Caco-2 (cell line): ENCODE measurements around the gene DCTN3. TPM values are rescaled to one million over a fixed set of nuclear protein-coding genes. Genes with fewer than 3 reads are reported as not detected.

Experiments
- BruUV-seq: library from RNA; stranded (reverse); fragments of 400-500 nt; replicated peaks from 2 replicates; lab custom pipeline; 2021; lab: Mats Ljungman, UMichigan
- CTCF ChIA-PET: fragments of 300-600 bp; sonication (Branson Sonifier 250); formaldehyde crosslinking; loops from one replicate; lab custom pipeline; 2022; ENCODE audit warnings: antibody characterized with exemption; lab: Charles Lee
- POLR2A ChIA-PET: fragments of 300-600 bp; sonication (Branson Sonifier 250); formaldehyde crosslinking; loops from one replicate; lab custom pipeline; 2022; ENCODE audit warnings: antibody characterized with exemption; lab: Charles Lee
- DNase-seq, 2 experiments: peaks; one replicate each; pipeline versions ENCODE4 v3.0.0 to v3.0.0-alpha.2; 2020 to 2022
- H3K27me3 ChIP-seq: replicated peaks from 2 replicates; pipeline ENCODE4 v1.6.0; 2011; ENCODE audit warnings: low read length; ENCODE audit not compliant: control insufficient read depth, insufficient read depth
- H3K36me3 ChIP-seq: 2 replicates; pipeline ENCODE4 v1.5.1; 2011; ENCODE audit warnings: low read length; ENCODE audit not compliant: control insufficient read depth, insufficient read depth
- H3K4me1 ChIP-seq: fragments of 250-450 bp; sonication (Bioruptor Pico); 2 replicates; pipeline ENCODE4 v1.5.1; 2020; ENCODE audit warnings: mild to moderate bottlenecking
- H3K4me3 ChIP-seq: 2 replicates; pipeline ENCODE4 v1.5.1; 2011; ENCODE audit warnings: low read depth, mild to moderate bottlenecking, control low read depth, low read length
- H3K9me3 ChIP-seq: fragments of 250-450 bp; sonication (Bioruptor Pico); 2 replicates; pipeline ENCODE4 v1.5.1; 2020; ENCODE audit warnings: mild to moderate bottlenecking, moderate library complexity
- H3K27ac Mint-ChIP-seq: one replicate; pipeline ENCODE4 v1.8.0; 2022; ENCODE audit warnings: mixed read lengths; ENCODE audit not compliant: unreplicated experiment
- H3K27me3 Mint-ChIP-seq: one replicate; pipeline ENCODE4 v1.8.0; 2022; ENCODE audit warnings: mixed read lengths; ENCODE audit not compliant: insufficient read depth, unreplicated experiment
- H3K36me3 Mint-ChIP-seq: one replicate; pipeline ENCODE4 v1.8.0; 2022; ENCODE audit warnings: mild to moderate bottlenecking, mixed read lengths; ENCODE audit not compliant: insufficient read depth, unreplicated experiment
- H3K4me1 Mint-ChIP-seq: one replicate; pipeline ENCODE4 v1.8.0; 2022; ENCODE audit warnings: low read depth, mixed read lengths; ENCODE audit not compliant: unreplicated experiment
- H3K4me3 Mint-ChIP-seq: one replicate; pipeline ENCODE4 v1.8.0; 2022; ENCODE audit warnings: mild to moderate bottlenecking, moderate library complexity, mixed read lengths; ENCODE audit not compliant: unreplicated experiment
- H3K9me3 Mint-ChIP-seq: one replicate; pipeline ENCODE4 v1.8.0; 2022; ENCODE audit warnings: mixed read lengths; ENCODE audit not compliant: unreplicated experiment
- intact Hi-C: fragments of 100-400 bp; cut with micrococcal nuclease; formaldehyde crosslinking; loops from one replicate; pipeline ENCODE4 v1.10.0; 2022; ENCODE audit not compliant: unreplicated experiment
- total RNA-seq: library from RNA; stranded (reverse); gene quantifications from 2 replicates; pipeline ENCODE4 v1.2.3, GENCODE V29; 2022
- TF ChIP-seq, protein P1 (sequence below), 2 experiments: fragments of 200-600 bp in 1 of 2; IDR thresholded peaks; 1 replicate in 1 of 2; 2 replicates in 1 of 2; pipeline versions ENCODE4 v1.5.1 to v1.8.0; 2011 to 2022; ENCODE audit warnings: antibody characterized with exemption in 1 of 2, control low read depth in 1 of 2, inconsistent platforms in 1 of 2, low read depth in 1 of 2, low read length in 1 of 2, mild to moderate bottlenecking in 1 of 2, moderate library complexity in 1 of 2; ENCODE audit not compliant: insufficient read depth in 1 of 2, severe bottlenecking in 1 of 2, unreplicated experiment in 1 of 2

DCTN3 gene
- total RNA-seq, 1 experiment from 2014 or later = 70.0 TPM

GRCh38 chr9:34638138-34638445 lies 17.8 kb upstream of the DCTN3 start:
- Mint-ChIP-seq H3K9me3 (no peaks in the 10 kb centered on the region), H3K27ac (peak overlapping the region; percentile 64), H3K4me1 (peaks cover 7% of the 10 kb centered on the region), H3K4me3 (peak overlapping the region; percentile 83), H3K27me3 (no peaks in the 10 kb centered on the region), H3K36me3 (peaks cover 10% of the 10 kb centered on the region)
- peak overlapping the region; percentile 99 for H3K4me3 ChIP-seq
- TF ChIP-seq, protein P1, sequence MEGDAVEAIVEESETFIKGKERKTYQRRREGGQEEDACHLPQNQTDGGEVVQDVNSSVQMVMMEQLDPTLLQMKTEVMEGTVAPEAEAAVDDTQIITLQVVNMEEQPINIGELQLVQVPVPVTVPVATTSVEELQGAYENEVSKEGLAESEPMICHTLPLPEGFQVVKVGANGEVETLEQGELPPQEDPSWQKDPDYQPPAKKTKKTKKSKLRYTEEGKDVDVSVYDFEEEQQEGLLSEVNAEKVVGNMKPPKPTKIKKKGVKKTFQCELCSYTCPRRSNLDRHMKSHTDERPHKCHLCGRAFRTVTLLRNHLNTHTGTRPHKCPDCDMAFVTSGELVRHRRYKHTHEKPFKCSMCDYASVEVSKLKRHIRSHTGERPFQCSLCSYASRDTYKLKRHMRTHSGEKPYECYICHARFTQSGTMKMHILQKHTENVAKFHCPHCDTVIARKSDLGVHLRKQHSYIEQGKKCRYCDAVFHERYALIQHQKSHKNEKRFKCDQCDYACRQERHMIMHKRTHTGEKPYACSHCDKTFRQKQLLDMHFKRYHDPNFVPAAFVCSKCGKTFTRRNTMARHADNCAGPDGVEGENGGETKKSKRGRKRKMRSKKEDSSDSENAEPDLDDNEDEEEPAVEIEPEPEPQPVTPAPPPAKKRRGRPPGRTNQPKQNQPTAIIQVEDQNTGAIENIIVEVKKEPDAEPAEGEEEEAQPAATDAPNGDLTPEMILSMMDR (IDR thresholded peaks at IDR 0.05; ENCODE audit: insufficient read depth in 1 of 2, low read depth in 1 of 2, low read length in 1 of 2, severe bottlenecking in 1 of 2, unreplicated experiment in 1 of 2) = no peak
- POLR2A ChIA-PET = interaction anchor here (0.5 to 1.3 kb wide), 3 partner anchors 8 to 431 kb away, joined by 4 to 11 read pairs (median 7); partner anchors contain the start of genes GALT and IL11RA
- peaks cover under 1% of the 10 kb centered on the region; the same call in 1 of the 2 replicates for H3K4me1 ChIP-seq
- CTCF ChIA-PET = interaction anchor here (0.8 to 3.0 kb wide), 7 partner anchors 8 to 478 kb away, joined by 3 to 25 read pairs (median 4); partner anchors contain the start of genes ARID3C, ATOSB, GALT and IL11RA
- no peaks in the 10 kb centered on the region for H3K9me3 ChIP-seq
- H3K36me3 ChIP-seq = peaks cover 1% of the 10 kb centered on the region; the same call in 1 of the 2 replicates
- H3K27me3 ChIP-seq = no peaks in the 10 kb centered on the region
- TSS peak; percentile 76 for BruUV-seq
- no peak for DNase-seq
- intact Hi-C loops = no loop called here

DNA sequence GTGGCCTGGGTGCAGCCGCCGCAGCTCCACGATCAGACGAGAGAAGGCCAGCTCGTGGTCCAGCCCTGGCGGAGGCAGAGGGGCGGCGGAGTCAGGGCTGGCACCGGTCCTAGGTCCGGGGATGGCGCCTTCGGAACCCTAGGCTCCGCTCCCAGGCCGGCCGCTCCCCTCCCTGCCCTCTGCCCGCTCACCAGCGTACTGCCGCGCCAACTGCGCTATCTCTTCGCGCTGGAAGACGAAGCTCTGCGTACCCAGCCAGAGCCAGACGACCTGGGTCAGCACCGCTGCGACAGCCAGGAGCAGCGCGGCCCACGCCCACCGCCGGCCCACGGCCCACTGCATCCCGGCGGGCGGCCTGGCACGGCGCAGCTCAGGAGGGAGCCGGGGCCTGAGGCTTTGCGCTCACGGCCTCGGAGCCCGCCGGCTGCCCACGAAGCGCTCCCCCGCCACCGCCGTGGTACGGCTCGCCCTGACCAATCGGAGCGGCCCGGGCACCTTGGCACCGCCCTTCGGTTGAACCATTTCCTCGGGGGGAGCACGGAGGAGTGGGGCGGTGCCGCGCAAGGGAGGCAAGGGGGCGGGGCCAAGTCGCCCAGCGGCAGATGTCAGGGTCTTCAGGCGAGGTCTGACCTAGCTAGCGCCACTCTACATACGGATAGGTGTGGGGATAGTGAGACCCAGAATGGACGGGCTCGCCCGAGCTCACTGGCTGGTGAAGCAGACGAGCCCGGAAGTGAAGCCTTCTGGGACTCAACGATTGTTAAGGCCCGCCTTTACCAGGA lies 17.3 kb upstream of the DCTN3 start, which contains the start of gene SIGMAR1:
Gene SIGMAR1 (minus strand): TSS at position 432 of the 782 bp plus-strand sequence. CDS start 90 bp downstream, at position 342.
- DNase-seq = peak; percentile 93 to 96
- H3K36me3 Mint-ChIP-seq = peaks cover 10% of the 10 kb centered on the region
- CTCF ChIA-PET = interaction anchor here (0.6 to 3.0 kb wide), 10 partner anchors 9 to 1870 kb away, joined by 3 to 25 read pairs (median 4); partner anchors contain the start of genes ARID3C, ATOSB, GALT and IL11RA
- H3K9me3 Mint-ChIP-seq = no peaks in the 10 kb centered on the region
- TF ChIP-seq, protein P1 (IDR thresholded peaks at IDR 0.05; ENCODE audit: insufficient read depth in 1 of 2, low read depth in 1 of 2, low read length in 1 of 2, severe bottlenecking in 1 of 2, unreplicated experiment in 1 of 2) = no peak
- H3K36me3 ChIP-seq = peaks cover 1% of the 10 kb centered on the region; the same call in 1 of the 2 replicates
- H3K4me3 Mint-ChIP-seq = peak within 1 kb of the TSS; percentile 83
- H3K4me1 Mint-ChIP-seq = peaks cover 7% of the 10 kb centered on the region
- H3K4me1 ChIP-seq = no peaks in the 10 kb centered on the region
- peak within 1 kb of the TSS; percentile 99 for H3K4me3 ChIP-seq
- no TSS peak for BruUV-seq
- peak within 1 kb of the TSS; percentile 64 for H3K27ac Mint-ChIP-seq
- no peaks in the 10 kb centered on the region for H3K27me3 ChIP-seq
- POLR2A ChIA-PET = interaction anchor here (0.5 to 1.3 kb wide), 4 partner anchors 9 to 432 kb away, joined by 4 to 11 read pairs (median 7); partner anchors contain the start of genes GALT and IL11RA
- intact Hi-C loops = loop anchor here (1.0 kb wide), 2 partner anchors 9 to 15 kb away; partner anchors contain the start of genes GALT and IL11RA
- no peaks in the 10 kb centered on the region for H3K9me3 ChIP-seq
- H3K27me3 Mint-ChIP-seq = no peaks in the 10 kb centered on the region

DNA sequence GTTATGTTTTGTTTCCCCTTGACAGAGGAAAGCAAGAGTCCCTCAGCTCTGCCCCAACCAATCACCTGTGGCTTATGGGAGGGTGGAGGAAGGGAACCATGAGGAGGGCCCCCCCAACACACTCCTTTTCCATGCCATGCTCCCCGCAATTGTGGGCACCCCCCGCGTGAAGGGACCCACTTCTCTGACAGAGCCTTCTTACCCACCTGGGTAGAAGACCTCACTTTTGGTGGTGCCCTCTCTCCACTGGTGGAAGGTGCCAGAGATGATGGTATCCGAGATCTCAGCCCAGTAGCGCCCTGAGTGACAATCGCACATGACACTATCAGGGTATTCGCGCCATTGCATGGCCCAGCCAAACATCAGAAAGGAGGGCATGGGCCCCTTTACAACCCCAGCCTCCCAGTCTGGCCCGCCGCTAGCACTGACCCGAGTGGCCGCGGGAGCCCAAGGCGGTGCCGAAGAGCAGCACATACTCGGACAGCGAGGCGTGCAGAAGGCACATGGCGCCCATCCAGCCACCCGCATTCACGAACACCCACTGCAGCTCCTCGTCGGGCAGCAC lies 16.6 kb upstream of the DCTN3 start:
- peak overlapping the region; percentile 64 for H3K27ac Mint-ChIP-seq
- intact Hi-C loops = loop anchor here (1.0 kb wide), 2 partner anchors 9 to 15 kb away; partner anchors contain the start of genes GALT and IL11RA

More for the DNA sequence above, 16.6 kb upstream of the DCTN3 start:
- no TSS peak for BruUV-seq
- ChIA-PET CTCF (interaction anchor here (0.6 to 3.0 kb wide), 6 partner anchors 9 to 1870 kb away, joined by 3 to 25 read pairs (median 4); partner anchors contain the start of gene GALT), POLR2A (interaction anchor here (0.5 to 1.3 kb wide), 3 partner anchors 10 to 188 kb away, joined by 3 to 11 read pairs (median 7); partner anchors contain the start of genes GALT and IL11RA)
- Mint-ChIP-seq H3K4me3 (peak overlapping the region; percentile 83), H3K36me3 (peaks cover 10% of the 10 kb centered on the region), H3K27me3 (no peaks in the 10 kb centered on the region), H3K4me1 (peaks cover 7% of the 10 kb centered on the region), H3K9me3 (no peaks in the 10 kb centered on the region)
- peaks cover 1% of the 10 kb centered on the region; the same call in 1 of the 2 replicates for H3K36me3 ChIP-seq
- DNase-seq = no peak
- no peaks in the 10 kb centered on the region for H3K9me3 ChIP-seq
- no peaks in the 10 kb centered on the region for H3K27me3 ChIP-seq
- H3K4me3 ChIP-seq = peak overlapping the region; percentile 99
- TF ChIP-seq, protein P1 (IDR thresholded peaks at IDR 0.05; ENCODE audit: insufficient read depth in 1 of 2, low read depth in 1 of 2, low read length in 1 of 2, severe bottlenecking in 1 of 2, unreplicated experiment in 1 of 2) = no peak
- H3K4me1 ChIP-seq = no peaks in the 10 kb centered on the region
